OCI-LY1 (cell line): Measurements from ENCODE around the gene HDLBP.

Source experiments
- H2AFZ ChIP-seq: fragments of 200-600 bp; sonication (generic), shearing (Covaris generic); 2 replicates; pipeline ENCODE4 v1.6.0; 2014; ENCODE audit warnings: antibody characterized with exemption, mild to moderate bottlenecking, low read length
- H3F3A ChIP-seq: fragments of 200-600 bp; sonication (generic), shearing (Covaris generic); 2 replicates; pipeline ENCODE4 v1.6.0; 2014; ENCODE audit warnings: mild to moderate bottlenecking, antibody characterized with exemption, low read length, moderate library complexity; ENCODE audit not compliant: insufficient read depth
- H3K27ac ChIP-seq: fragments of 200-600 bp; sonication (generic); 2 replicates; pipeline ENCODE4 v1.5.1; 2014; ENCODE audit warnings: low read length, mixed run types, mild to moderate bottlenecking, low read depth; ENCODE audit not compliant: poor library complexity, severe bottlenecking
- H3K27me3 ChIP-seq: fragments of 200-600 bp; sonication (generic); 2 replicates; pipeline ENCODE4 v1.6.0; 2014; ENCODE audit warnings: antibody characterized with exemption, mild to moderate bottlenecking, low read length, moderate library complexity; ENCODE audit not compliant: insufficient read depth
- H3K36me3 ChIP-seq: fragments of 200-600 bp; sonication (generic); 2 replicates; pipeline ENCODE4 v1.6.1; 2014; ENCODE audit warnings: mild to moderate bottlenecking, antibody characterized with exemption, low read length, moderate library complexity, mixed read lengths; ENCODE audit not compliant: insufficient read depth
- H3K4me1 ChIP-seq: fragments of 200-600 bp; sonication (generic); 2 replicates; pipeline ENCODE4 v1.5.1; 2014; ENCODE audit warnings: mild to moderate bottlenecking, low read length, moderate library complexity; ENCODE audit not compliant: insufficient read depth, severe bottlenecking
- H3K4me2 ChIP-seq: fragments of 200-600 bp; sonication (generic), shearing (Covaris generic); 2 replicates; pipeline ENCODE4 v1.6.1; 2014; ENCODE audit warnings: low read length
- H3K4me3 ChIP-seq: fragments of 200-600 bp; sonication (generic); 2 replicates; pipeline ENCODE4 v1.5.1; 2014; ENCODE audit warnings: low read length, low read depth, mild to moderate bottlenecking, mixed read lengths; ENCODE audit not compliant: poor library complexity, severe bottlenecking
- H3K79me2 ChIP-seq: fragments of 200-600 bp; shearing (Covaris generic); 2 replicates; pipeline ENCODE4 v1.6.1; 2016; ENCODE audit warnings: mixed run types, low read length, mixed read lengths; ENCODE audit not compliant: insufficient read depth
- H3K9ac ChIP-seq: fragments of 200-600 bp; sonication (generic), shearing (Covaris generic); 2 replicates; pipeline ENCODE4 v1.6.1; 2014; ENCODE audit warnings: mild to moderate bottlenecking, low read length, mixed read lengths
- H3K9me2 ChIP-seq: fragments of 200-600 bp; sonication (generic), shearing (Covaris generic); 2 replicates; pipeline ENCODE4 v1.6.1; 2014; ENCODE audit warnings: low read depth, mild to moderate bottlenecking, low read length, mixed read lengths
- H3K9me3 ChIP-seq: fragments of 200-600 bp; shearing (Covaris generic); 2 replicates; pipeline ENCODE4 v1.6.1; 2014; ENCODE audit warnings: low read length, mixed read lengths
- H4K20me1 ChIP-seq: fragments of 200-600 bp; sonication (generic), shearing (Covaris generic); 2 replicates; pipeline ENCODE4 v1.6.0; 2016; ENCODE audit warnings: mild to moderate bottlenecking, low read length; ENCODE audit not compliant: insufficient read depth
- EZH2 ChIP-seq: fragments of 200-600 bp; sonication (generic), shearing (Covaris generic); IDR thresholded peaks from 2 replicates; pipeline ENCODE4 v1.8.0; 2017; ENCODE audit warnings: borderline replicate concordance, mixed run types, mild to moderate bottlenecking, antibody characterized with exemption, low read length, moderate library complexity, mixed read lengths
- TF ChIP-seq, protein P1 (sequence below): fragments of 200-600 bp; sonication (generic), shearing (Covaris generic); IDR thresholded peaks from 2 replicates; pipeline ENCODE4 v1.5.1; 2017; ENCODE audit warnings: mild to moderate bottlenecking, antibody characterized with exemption, low read length, moderate library complexity, mixed read lengths

Gene HDLBP

DNA sequence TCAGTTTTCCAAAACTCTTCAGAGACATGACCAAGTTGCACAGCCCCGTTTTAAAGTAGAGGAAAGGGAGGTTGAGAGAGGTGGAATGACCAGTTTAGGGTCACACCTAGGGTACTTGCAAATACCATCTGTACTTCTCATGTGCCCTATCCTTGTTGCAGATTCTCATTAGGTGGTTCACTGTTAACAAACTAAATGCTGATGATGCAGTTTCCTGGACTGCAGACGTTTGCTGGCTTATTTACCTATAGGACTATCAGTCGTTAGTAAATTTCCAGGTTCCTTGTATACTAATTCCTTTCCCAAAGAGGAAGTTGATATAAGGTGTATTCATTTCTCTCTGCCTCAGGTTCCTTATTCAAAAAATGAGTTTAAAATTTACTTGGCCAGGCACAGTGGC, 42.1 kb upstream of the HDLBP start:
- no peaks in the 10 kb centered on the region for H3K9me2 ChIP-seq
- H4K20me1 ChIP-seq, result no peaks in the 10 kb centered on the region
- H3K4me1 ChIP-seq, result peaks cover 17% of the 10 kb centered on the region
- no peak overlapping the region for H3K27ac ChIP-seq
- 0 out of 2 replicates have a peak overlapping the region, but pooled peaks have one; percentile 11 for H3K4me2 ChIP-seq
- no peak overlapping the region for H3K9ac ChIP-seq
- H3K4me3 ChIP-seq, result no peak overlapping the region
- H3F3A ChIP-seq, result 0 out of 2 replicates have a peak, but pooled peaks cover 11% of the 10 kb centered on the region
- no peaks in the 10 kb centered on the region; the same call in 1 of the 2 replicates for H3K27me3 ChIP-seq
- H3K36me3 ChIP-seq, result peaks cover 27% of the 10 kb centered on the region
- no peak overlapping the region for H2AFZ ChIP-seq
- no peaks in the 10 kb centered on the region for H3K9me3 ChIP-seq
- TF ChIP-seq, protein P1, sequence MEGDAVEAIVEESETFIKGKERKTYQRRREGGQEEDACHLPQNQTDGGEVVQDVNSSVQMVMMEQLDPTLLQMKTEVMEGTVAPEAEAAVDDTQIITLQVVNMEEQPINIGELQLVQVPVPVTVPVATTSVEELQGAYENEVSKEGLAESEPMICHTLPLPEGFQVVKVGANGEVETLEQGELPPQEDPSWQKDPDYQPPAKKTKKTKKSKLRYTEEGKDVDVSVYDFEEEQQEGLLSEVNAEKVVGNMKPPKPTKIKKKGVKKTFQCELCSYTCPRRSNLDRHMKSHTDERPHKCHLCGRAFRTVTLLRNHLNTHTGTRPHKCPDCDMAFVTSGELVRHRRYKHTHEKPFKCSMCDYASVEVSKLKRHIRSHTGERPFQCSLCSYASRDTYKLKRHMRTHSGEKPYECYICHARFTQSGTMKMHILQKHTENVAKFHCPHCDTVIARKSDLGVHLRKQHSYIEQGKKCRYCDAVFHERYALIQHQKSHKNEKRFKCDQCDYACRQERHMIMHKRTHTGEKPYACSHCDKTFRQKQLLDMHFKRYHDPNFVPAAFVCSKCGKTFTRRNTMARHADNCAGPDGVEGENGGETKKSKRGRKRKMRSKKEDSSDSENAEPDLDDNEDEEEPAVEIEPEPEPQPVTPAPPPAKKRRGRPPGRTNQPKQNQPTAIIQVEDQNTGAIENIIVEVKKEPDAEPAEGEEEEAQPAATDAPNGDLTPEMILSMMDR, result no peak
- TF ChIP-seq EZH2, result no peak
- H3K79me2 ChIP-seq, result no peaks in the 10 kb centered on the region

DNA sequence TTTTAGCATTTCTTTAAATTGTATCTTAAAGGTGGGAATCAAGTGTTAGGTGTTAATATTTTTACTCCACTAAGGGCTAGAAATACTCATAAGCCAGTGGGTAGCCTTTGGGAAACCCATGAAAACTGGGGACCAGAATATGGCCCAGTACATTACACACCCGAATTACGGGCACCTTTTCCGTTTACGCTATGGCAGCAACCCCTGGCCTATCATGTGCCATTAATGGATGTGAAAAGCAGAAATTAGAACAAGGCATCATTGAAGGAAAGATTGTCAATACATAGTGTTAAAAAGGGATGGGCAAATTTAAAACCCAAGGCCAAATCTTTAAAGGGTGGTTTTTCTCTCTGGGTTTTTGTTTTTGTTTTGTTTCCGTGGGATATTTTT, 41.4 kb upstream of the HDLBP start:
- Histone ChIP-seq H3K9me3 (no peaks in the 10 kb centered on the region), H3K4me1 (peaks cover 17% of the 10 kb centered on the region), H3K27me3 (no peaks in the 10 kb centered on the region; the same call in 1 of the 2 replicates), H3K79me2 (no peaks in the 10 kb centered on the region), H3K36me3 (peaks cover 34% of the 10 kb centered on the region), H3K9ac (peak overlapping the region; percentile 73), H3F3A (0 out of 2 replicates have a peak, but pooled peaks cover 11% of the 10 kb centered on the region), H2AFZ (no peak overlapping the region), H3K4me2 (peak overlapping the region; percentile 90), H3K9me2 (no peaks in the 10 kb centered on the region), H4K20me1 (no peaks in the 10 kb centered on the region), H3K4me3 (peak overlapping the region; percentile 78), H3K27ac (no peak overlapping the region)
- TF ChIP-seq, protein P1, result no peak
- no peak for TF ChIP-seq EZH2

DNA sequence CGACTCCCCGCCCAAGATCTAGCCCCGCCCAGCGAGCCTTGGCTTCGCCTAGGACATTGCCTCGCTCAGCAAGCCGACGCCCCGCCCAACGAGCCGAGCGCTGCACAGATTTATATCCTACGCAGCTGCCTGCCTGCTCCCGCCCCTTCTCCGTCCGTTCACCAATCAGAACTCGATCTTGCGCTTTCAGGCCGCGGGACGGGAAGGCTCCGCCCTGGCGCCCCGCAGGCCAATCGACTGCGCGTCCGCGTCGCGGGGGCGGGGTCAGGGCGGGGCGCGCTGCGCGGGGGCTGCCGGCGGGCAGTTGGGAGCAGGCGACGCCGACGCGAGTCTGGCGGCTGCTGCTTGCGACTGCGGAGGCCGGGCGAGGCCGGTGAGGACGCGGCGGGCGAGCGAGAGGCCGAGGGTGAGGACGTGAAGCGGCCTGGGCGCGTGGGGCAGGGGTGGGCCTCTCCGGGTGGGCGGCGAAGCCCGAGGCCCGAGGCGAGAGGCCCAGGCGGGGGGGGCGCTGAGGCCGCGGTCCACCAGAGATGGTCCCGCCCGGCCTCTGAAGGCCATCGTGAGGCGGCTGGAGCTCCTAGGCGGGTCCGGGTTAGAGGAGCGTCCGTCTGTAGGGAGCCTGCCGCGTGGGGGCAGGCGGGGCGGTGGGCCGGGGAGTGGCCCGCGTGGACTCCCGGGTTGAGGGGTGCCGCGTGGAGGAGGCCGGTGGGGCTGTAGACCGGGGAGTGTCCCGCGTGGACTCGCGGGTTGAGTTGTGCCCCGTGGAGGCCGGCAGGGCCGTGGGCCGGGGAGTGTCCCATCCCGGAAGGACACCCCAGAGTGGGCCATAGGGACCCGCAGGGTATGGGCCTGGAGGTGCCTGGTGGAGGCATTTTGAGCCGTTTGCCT, 40.8 kb upstream of the HDLBP start, which contains the start of gene FARP2:
TSS of gene FARP2 (plus strand) at position 303 of the 888 bp plus-strand sequence. CDS start 16,823 bp downstream, outside the sequence.
- Histone ChIP-seq H3K4me1 (peaks cover 17% of the 10 kb centered on the region), H3K27ac (peak within 1 kb of the TSS; percentile 45), H4K20me1 (no peaks in the 10 kb centered on the region), H3K27me3 (no peaks in the 10 kb centered on the region; the same call in 1 of the 2 replicates), H2AFZ (no peak within 1 kb of the TSS), H3K4me2 (peak within 1 kb of the TSS; percentile 90), H3K9me2 (no peaks in the 10 kb centered on the region), H3K79me2 (no peaks in the 10 kb centered on the region), H3K9me3 (no peaks in the 10 kb centered on the region), H3K4me3 (peak within 1 kb of the TSS; percentile 78), H3K9ac (peak within 1 kb of the TSS; percentile 73), H3F3A (0 out of 2 replicates have a peak, but pooled peaks cover 11% of the 10 kb centered on the region), H3K36me3 (peaks cover 40% of the 10 kb centered on the region)
- no peak for TF ChIP-seq EZH2
- TF ChIP-seq, protein P1, result no peak
